K562 (cell line): ENCODE data around the gene SMIM35.

Source experiments
- KLF13 ChIP-seq: fragments of 450-650 bp; IDR thresholded peaks from 2 replicates; pipeline ENCODE4 v1.6.1; 2016; ENCODE audit warnings: missing genetic modification characterization, low read depth, mild to moderate bottlenecking, missing compliant biosample characterization, moderate library complexity, borderline replicate concordance
- ZNF785 ChIP-seq: fragments of 250-450 bp; sonication (Bioruptor Pico); IDR thresholded peaks from 2 replicates; pipeline ENCODE4 v1.4.0; 2020; ENCODE audit warnings: mild to moderate bottlenecking

DNA sequence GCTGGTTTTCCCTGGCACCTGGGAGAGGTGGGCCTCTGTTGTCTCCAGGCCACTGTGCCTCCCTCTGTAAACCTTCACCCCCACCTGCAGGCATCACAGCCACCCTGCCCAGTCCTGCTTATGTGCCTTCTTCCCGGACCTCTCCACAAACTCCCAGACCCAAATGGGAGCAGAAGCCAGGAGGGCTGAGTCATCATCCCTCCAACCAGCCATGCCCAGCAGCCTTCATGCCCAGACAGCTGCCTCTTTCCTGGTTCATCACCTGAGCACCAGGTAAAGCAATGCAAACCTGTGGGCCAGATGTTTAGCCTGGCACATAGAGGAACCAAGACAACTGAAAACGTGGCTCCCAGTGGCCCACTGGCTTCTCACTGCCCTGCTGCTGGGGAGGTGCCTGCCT is 12.0 kb downstream of the SMIM35 start:
- TF ChIP-seq KLF13 (tag) (no peak), ZNF785 (no peak)
